ENCODE data around the gene CGB7.

DNA sequence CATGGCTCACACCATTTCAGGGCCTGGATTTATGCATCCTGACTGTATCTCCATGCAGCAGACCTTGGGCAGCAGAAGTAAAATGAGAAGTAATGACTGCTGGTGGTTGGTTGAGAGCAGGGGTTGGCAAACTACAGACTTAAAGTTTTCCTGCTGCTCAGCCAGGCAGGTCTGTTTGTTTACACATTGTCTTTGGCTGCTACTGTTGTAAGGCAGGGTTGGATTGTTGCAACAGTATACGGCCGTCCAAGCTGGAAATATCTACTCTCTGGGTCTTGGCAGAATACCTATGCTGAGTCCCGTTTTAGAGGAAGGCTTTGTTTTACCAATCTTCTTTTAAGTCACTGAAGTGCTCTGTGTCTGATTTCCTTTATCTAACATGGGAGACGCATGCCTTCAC lies 41.2 kb upstream of the CGB7 start:
- TF ChIP-seq BHLHE40 (IDR thresholded peaks at IDR 0.05; ENCODE audit: borderline replicate concordance) (no peak), HDGF (IDR thresholded peaks at IDR 0.05; ENCODE audit: borderline replicate concordance) (no peak), SP1 (IDR thresholded peaks at IDR 0.05) (no peak), NFRKB (IDR thresholded peaks at IDR 0.05) (no peak), CTBP1 (IDR thresholded peaks at IDR 0.05; ENCODE audit: borderline replicate concordance) (no peak), TARDBP (IDR thresholded peaks at IDR 0.05) (no peak), SUZ12 (IDR thresholded peaks at IDR 0.05) (no peak), FOXK2 (IDR thresholded peaks at IDR 0.05) (no peak), FOXA1 (IDR thresholded peaks at IDR 0.05) (no peak), ELF4 (IDR thresholded peaks at IDR 0.05) (no peak), LEF1 (IDR thresholded peaks at IDR 0.05; ENCODE audit: borderline replicate concordance) (no peak), FOXM1 (IDR thresholded peaks at IDR 0.05; ENCODE audit: borderline replicate concordance) (no peak), ARNT (IDR thresholded peaks at IDR 0.05) (no peak), ZNF384 (IDR thresholded peaks at IDR 0.05) (no peak)

Data from HEK293T (cell line).